Right atrium auricular region (tissue), 2 donors: ENCODE data around the gene TERF2IP. TPM values are rescaled to one million over a fixed set of nuclear protein-coding genes. Genes with fewer than 3 reads are reported as not detected.

Experiments
- total RNA-seq, 2 donors: library from RNA; depleted of rRNA; stranded (reverse); fragments of >200 nt; gene quantifications; one replicate each; pipeline ENCODE4 v1.1.0, GENCODE V29; 2016

Gene TERF2IP
- total RNA-seq, 2 donors from 2014 or later, result 77.8 to 81.8 TPM

Other genes starting within 250 kb of the TERF2IP start
- 10 to 100 TPM; 25.2 to 33.6 TPM for gene CFDP1, start 214.3 kb upstream of the TERF2IP start, total RNA-seq
- gene TMEM170A, start 183.1 kb upstream of the TERF2IP start, total RNA-seq, result 10 to 100 TPM; 13.4 to 16.3 TPM
- gene CHST6, start 152.3 kb upstream of the TERF2IP start, total RNA-seq, result 1 to 10 TPM; 2.8 to 3.5 TPM
- gene CHST5, start 111.7 kb upstream of the TERF2IP start, total RNA-seq, result under 1 TPM in 1 of 2 donors, not detected in 1; 0.16 TPM
- gene TMEM231, start 91.5 kb upstream of the TERF2IP start, total RNA-seq, result 1 to 10 TPM; 4.7 to 5.9 TPM
- gene GABARAPL2, start 81.4 kb upstream of the TERF2IP start, total RNA-seq, result 100 to 1,000 TPM; 167 to 177 TPM
- 10 to 100 TPM; 20.4 to 23.7 TPM for gene ADAT1, start 24.5 kb upstream of the TERF2IP start, total RNA-seq
- gene KARS1, start 108 bp upstream of the TERF2IP start, total RNA-seq, result 100 to 1,000 TPM in 1 of 2 donors, 10 to 100 TPM in 1; 88.9 to 100 TPM
- not detected for gene CPHXL2, start 29.2 kb downstream of the TERF2IP start, total RNA-seq
- not detected for gene DUXB, start 53.7 kb downstream of the TERF2IP start, total RNA-seq
- not detected for gene CPHXL, start 78.7 kb downstream of the TERF2IP start, total RNA-seq